ENCODE data around the gene GDPD5. TPM values are rescaled to one million over a fixed set of nuclear protein-coding genes. Genes with fewer than 3 reads are reported as not detected.

Gene GDPD5
- total and polyA plus RNA-seq, 9 of the 15 experiments (the other 6 are each of a cell fraction or from before 2014, with no cell fraction given): 0.32 to 27.3 (median 8.0) TPM

DNA sequence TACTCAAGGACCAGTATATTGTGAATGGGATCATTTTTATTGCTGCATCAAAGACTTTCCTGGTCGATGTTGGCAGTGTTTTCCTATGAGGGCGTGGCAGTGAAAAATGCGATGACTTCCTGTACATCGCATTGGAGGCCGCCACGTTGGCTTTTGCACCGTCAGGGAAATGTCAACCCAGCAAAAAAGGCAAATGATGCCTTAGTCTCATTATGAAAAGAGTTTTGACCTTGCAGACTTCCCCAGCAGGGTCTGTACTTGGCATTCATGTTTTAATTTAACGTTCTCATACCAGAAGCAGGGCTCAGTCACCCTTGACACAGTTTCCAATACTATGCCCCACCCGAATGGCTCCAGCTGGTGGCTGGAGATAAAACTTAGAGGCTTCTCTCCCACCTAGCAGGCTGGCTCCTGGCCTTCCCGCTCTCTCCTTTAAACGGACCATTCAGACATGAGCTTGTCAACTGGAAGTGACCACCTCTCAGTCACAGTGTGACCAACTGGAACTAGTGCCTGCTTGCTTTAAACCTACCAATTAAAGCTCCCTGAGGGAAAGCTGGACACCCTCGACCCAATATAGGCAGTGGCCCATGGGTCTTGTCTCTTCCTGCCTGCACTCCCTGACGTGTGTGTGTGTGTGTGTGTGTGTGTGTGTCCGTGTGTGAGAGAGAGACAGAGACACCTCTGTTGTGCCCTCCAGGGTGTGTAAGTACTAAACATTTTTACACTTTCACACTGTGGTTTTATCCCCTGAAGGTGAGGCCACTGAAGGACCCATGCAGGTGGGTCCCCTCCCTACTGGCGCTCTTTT, 8.7 kb upstream of the GDPD5 start (continued):
- TF ChIP-seq, protein P1, sequence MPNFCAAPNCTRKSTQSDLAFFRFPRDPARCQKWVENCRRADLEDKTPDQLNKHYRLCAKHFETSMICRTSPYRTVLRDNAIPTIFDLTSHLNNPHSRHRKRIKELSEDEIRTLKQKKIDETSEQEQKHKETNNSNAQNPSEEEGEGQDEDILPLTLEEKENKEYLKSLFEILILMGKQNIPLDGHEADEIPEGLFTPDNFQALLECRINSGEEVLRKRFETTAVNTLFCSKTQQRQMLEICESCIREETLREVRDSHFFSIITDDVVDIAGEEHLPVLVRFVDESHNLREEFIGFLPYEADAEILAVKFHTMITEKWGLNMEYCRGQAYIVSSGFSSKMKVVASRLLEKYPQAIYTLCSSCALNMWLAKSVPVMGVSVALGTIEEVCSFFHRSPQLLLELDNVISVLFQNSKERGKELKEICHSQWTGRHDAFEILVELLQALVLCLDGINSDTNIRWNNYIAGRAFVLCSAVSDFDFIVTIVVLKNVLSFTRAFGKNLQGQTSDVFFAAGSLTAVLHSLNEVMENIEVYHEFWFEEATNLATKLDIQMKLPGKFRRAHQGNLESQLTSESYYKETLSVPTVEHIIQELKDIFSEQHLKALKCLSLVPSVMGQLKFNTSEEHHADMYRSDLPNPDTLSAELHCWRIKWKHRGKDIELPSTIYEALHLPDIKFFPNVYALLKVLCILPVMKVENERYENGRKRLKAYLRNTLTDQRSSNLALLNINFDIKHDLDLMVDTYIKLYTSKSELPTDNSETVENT (CRISPR knock-in tag; IDR thresholded peaks at IDR 0.05): no peak
- TF ChIP-seq COPS2 (conservative IDR thresholded peaks at IDR 0.05) (no peak), ETS1 (conservative IDR thresholded peaks at IDR 0.05; ENCODE audit: control insufficient read depth, low read depth, low read length) (0 out of 2 replicates have a peak, but pooled peaks have one; percentile 74), ZNF507 (tag; conservative IDR thresholded peaks at IDR 0.05) (no peak), HNRNPK (IDR thresholded peaks at IDR 0.05; ENCODE audit: low read depth, low read length, poor library complexity, severe bottlenecking) (no peak), KAT8 (IDR thresholded peaks at IDR 0.05; ENCODE audit: low read depth) (no peak), ILK (tag; IDR thresholded peaks at IDR 0.05; ENCODE audit: borderline replicate concordance, low read depth) (no peak), ATF7 (IDR thresholded peaks at IDR 0.05) (peak; percentile 74), ZFP30 (CRISPR knock-in tag; IDR thresholded peaks at IDR 0.05; ENCODE audit: borderline replicate concordance) (no peak), ERF (CRISPR knock-in tag; IDR thresholded peaks at IDR 0.05) (no peak), CBX5 (IDR thresholded peaks at IDR 0.05; ENCODE audit: borderline replicate concordance, low read depth) (no peak), HNRNPLL (IDR thresholded peaks at IDR 0.05; ENCODE audit: low read depth, low read length, poor library complexity, severe bottlenecking) (no peak), STAG1 (CRISPR knock-in tag; IDR thresholded peaks at IDR 0.05; ENCODE audit: borderline replicate concordance) (no peak), RCOR1 (IDR thresholded peaks at IDR 0.05; ENCODE audit: borderline replicate concordance in 1 of 2, low read depth in 2 of 2, low read length in 2 of 2) (peak in 1 of 2 experiments; percentile 54; a peak in 1 of 4 replicates), ZNF165 (CRISPR knock-in tag; IDR thresholded peaks at IDR 0.05; ENCODE audit: borderline replicate concordance) (no peak), NEUROD1 (IDR thresholded peaks at IDR 0.05; ENCODE audit: borderline replicate concordance, low read depth, low read length, partially characterized antibody) (peak; percentile 87), SAP30 (IDR thresholded peaks at IDR 0.05; ENCODE audit: borderline replicate concordance, insufficient read depth, low read depth, low read length, poor library complexity, severe bottlenecking) (no peak), CHD4 (IDR thresholded peaks at IDR 0.05; ENCODE audit: insufficient read depth, insufficient replicate concordance, low read depth, low read length, poor library complexity, severe bottlenecking) (no peak)
- TF ChIP-seq, protein P2, sequence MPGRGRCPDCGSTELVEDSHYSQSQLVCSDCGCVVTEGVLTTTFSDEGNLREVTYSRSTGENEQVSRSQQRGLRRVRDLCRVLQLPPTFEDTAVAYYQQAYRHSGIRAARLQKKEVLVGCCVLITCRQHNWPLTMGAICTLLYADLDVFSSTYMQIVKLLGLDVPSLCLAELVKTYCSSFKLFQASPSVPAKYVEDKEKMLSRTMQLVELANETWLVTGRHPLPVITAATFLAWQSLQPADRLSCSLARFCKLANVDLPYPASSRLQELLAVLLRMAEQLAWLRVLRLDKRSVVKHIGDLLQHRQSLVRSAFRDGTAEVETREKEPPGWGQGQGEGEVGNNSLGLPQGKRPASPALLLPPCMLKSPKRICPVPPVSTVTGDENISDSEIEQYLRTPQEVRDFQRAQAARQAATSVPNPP (IDR thresholded peaks at IDR 0.05; ENCODE audit: borderline replicate concordance, insufficient read depth, insufficient read length): no peak
- TF ChIP-seq, protein P3, sequence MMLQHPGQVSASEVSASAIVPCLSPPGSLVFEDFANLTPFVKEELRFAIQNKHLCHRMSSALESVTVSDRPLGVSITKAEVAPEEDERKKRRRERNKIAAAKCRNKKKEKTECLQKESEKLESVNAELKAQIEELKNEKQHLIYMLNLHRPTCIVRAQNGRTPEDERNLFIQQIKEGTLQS (IDR thresholded peaks at IDR 0.05): 0 out of 2 replicates have a peak, but pooled peaks have one; percentile 24
- TF ChIP-seq, protein P3 (CRISPR knock-in tag; conservative IDR thresholded peaks at IDR 0.05): 0 out of 2 replicates have a peak, but pooled peaks have one; percentile 63
